ENCODE data around the gene YY2. TPM values are rescaled to one million over a fixed set of nuclear protein-coding genes. Genes with fewer than 3 reads are reported as not detected.
A peak's percentile ranks its signal among the peaks of the same experiment; 100 is the strongest.

YY2 gene
- polyA plus RNA-seq, 3 donors: 0.09 to 0.17 (median 0.12) TPM

DNA sequence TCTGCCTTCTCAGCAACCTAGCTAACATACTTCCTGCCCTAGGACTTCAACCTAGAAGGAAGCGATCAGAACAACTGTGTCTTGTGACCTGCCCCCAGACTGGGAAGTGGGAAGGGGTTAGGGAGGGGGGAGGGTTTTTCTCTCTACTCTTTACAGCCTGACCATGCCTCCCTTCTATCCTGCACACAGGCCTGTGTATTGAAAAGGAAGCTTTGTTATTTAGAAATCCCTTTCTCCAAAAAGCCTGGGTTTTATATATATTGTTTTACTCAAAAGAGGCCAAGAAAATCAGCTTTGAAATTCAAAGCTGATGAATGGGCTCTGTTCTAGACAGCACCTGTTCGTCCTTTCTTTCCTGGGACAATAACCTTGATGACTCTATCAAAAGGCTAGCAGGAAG lies 49.5 kb downstream of the YY2 start:
- Histone ChIP-seq H3K9ac (ENCODE audit: insufficient read depth, low read length, poor library complexity, severe bottlenecking) (no peak overlapping the region), H3K4me2 (replicated peaks; ENCODE audit: extremely low read depth, low read length, poor library complexity, severe bottlenecking) (no peak overlapping the region), H3K36me3 (replicated peaks in 1 of 2; ENCODE audit: control insufficient read depth in 1 of 2, insufficient read depth in 2 of 2, low read length in 2 of 2) (no peaks in the 10 kb centered on the region), H3K9me3 (replicated peaks in 1 of 2; ENCODE audit: control insufficient read depth in 1 of 2, insufficient read depth in 1 of 2, low read length in 2 of 2) (no peaks in the 10 kb centered on the region), H3K4me3 (replicated peaks in 1 of 3; ENCODE audit: low read depth in 2 of 3, low read length in 3 of 3) (no peak overlapping the region), H4K20me1 (ENCODE audit: insufficient read depth, low read length) (no peaks in the 10 kb centered on the region), H2AFZ (ENCODE audit: insufficient read depth, low read depth, low read length, poor library complexity, severe bottlenecking) (no peak overlapping the region), H3K27ac (ENCODE audit: low read depth in 1 of 2, low read length in 2 of 2) (no peak overlapping the region), H3K79me2 (ENCODE audit: insufficient read depth, low read length) (no peaks in the 10 kb centered on the region), H3K4me1 (ENCODE audit: control insufficient read depth in 1 of 2, insufficient read depth in 2 of 2, low read length in 2 of 2) (no peaks in the 10 kb centered on the region), H3K27me3 (ENCODE audit: control insufficient read depth in 2 of 2, insufficient read depth in 2 of 2, low read length in 2 of 2) (no peaks in the 10 kb centered on the region)
- Mint-ChIP-seq H3K36me3 (no peaks in the 10 kb centered on the region), H3K9me3 (peaks cover 0 to 5% (median 0%) of the 10 kb centered on the region in 7 donors), H3K27ac (peak overlapping the region in 1 of 7 donors; percentile 64), H3K4me1 (peaks cover 5% of the 10 kb centered on the region), H3K4me3 (no peak overlapping the region), H3K27me3 (ENCODE audit: low read depth in 3 of 3) (no peaks in the 10 kb centered on the region)
- intact Hi-C loops (cut with micrococcal nuclease): no loop called here
- no CpG with 5 or more reads among the region's 2 CpGs for WGBS (ENCODE audit: insufficient coverage)
- TF ChIP-seq, protein P1, sequence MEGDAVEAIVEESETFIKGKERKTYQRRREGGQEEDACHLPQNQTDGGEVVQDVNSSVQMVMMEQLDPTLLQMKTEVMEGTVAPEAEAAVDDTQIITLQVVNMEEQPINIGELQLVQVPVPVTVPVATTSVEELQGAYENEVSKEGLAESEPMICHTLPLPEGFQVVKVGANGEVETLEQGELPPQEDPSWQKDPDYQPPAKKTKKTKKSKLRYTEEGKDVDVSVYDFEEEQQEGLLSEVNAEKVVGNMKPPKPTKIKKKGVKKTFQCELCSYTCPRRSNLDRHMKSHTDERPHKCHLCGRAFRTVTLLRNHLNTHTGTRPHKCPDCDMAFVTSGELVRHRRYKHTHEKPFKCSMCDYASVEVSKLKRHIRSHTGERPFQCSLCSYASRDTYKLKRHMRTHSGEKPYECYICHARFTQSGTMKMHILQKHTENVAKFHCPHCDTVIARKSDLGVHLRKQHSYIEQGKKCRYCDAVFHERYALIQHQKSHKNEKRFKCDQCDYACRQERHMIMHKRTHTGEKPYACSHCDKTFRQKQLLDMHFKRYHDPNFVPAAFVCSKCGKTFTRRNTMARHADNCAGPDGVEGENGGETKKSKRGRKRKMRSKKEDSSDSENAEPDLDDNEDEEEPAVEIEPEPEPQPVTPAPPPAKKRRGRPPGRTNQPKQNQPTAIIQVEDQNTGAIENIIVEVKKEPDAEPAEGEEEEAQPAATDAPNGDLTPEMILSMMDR (IDR thresholded peaks at IDR 0.05): no peak
- peak in 1 of 3 donors; percentile 2 for DNase-seq

DNA sequence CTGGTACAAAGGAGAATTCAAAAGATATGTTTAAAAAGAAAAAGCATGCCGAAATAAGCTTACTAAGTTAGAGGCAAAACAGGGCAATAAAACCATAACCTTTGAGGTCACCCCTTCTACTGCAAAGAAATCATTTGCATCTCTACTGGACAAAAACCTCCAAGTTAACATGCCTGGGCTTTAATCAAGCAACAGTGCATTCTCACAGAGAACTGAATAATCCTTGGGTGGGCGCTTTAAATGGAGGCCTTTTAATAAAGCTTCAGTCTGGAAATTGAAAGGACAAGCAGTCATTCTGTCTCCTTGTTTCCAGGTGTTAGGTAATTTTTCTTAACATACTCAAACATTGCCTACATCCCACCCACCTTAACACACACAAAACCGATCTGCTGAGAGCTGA lies 50.2 kb downstream of the YY2 start:
- intact Hi-C loops (cut with micrococcal nuclease): no loop called here
- WGBS (ENCODE audit: insufficient coverage): no CpG with 5 or more reads among the region's 3 CpGs
- H2AFZ ChIP-seq (ENCODE audit: insufficient read depth, low read depth, low read length, poor library complexity, severe bottlenecking): no peak overlapping the region
- Mint-ChIP-seq H3K27ac (no peak overlapping the region), H3K4me3 (no peak overlapping the region), H3K9me3 (peaks cover 0 to 5% (median 0%) of the 10 kb centered on the region in 7 donors), H3K4me1 (peaks cover 5% of the 10 kb centered on the region), H3K27me3 (ENCODE audit: low read depth in 3 of 3) (no peaks in the 10 kb centered on the region), H3K36me3 (no peaks in the 10 kb centered on the region)
- no peak overlapping the region for H3K4me3 ChIP-seq (replicated peaks in 1 of 3; ENCODE audit: low read depth in 2 of 3, low read length in 3 of 3)
- H4K20me1 ChIP-seq (ENCODE audit: insufficient read depth, low read length): no peaks in the 10 kb centered on the region
- H3K79me2 ChIP-seq (ENCODE audit: insufficient read depth, low read length): no peaks in the 10 kb centered on the region
- no peaks in the 10 kb centered on the region for H3K4me1 ChIP-seq (ENCODE audit: control insufficient read depth in 1 of 2, insufficient read depth in 2 of 2, low read length in 2 of 2)
- TF ChIP-seq, protein P1 (IDR thresholded peaks at IDR 0.05): no peak
- no peaks in the 10 kb centered on the region for H3K36me3 ChIP-seq (replicated peaks in 1 of 2; ENCODE audit: control insufficient read depth in 1 of 2, insufficient read depth in 2 of 2, low read length in 2 of 2)
- DNase-seq: no peak
- no peaks in the 10 kb centered on the region for H3K27me3 ChIP-seq (ENCODE audit: control insufficient read depth in 2 of 2, insufficient read depth in 2 of 2, low read length in 2 of 2)
- H3K9me3 ChIP-seq (replicated peaks in 1 of 2; ENCODE audit: control insufficient read depth in 1 of 2, insufficient read depth in 1 of 2, low read length in 2 of 2): no peaks in the 10 kb centered on the region
- no peak overlapping the region for H3K4me2 ChIP-seq (replicated peaks; ENCODE audit: extremely low read depth, low read length, poor library complexity, severe bottlenecking)
- H3K27ac ChIP-seq (ENCODE audit: low read depth in 1 of 2, low read length in 2 of 2): no peak overlapping the region
- no peak overlapping the region for H3K9ac ChIP-seq (ENCODE audit: insufficient read depth, low read length, poor library complexity, severe bottlenecking)
